Right lobe of liver (tissue), 4 donors: ENCODE measurements around the gene GARIN6.

Experiments used
- CTCF ChIP-seq, 4 donors: fragments of 200-600 bp in 3 of 4; fragments of 450-650 bp in 1 of 4; IDR thresholded peaks; one replicate each; pipeline versions ENCODE4 v1.5.1 to v1.8.0; 2016 to 2022; ENCODE audit warnings: antibody characterized with exemption in 4 of 4, mild to moderate bottlenecking in 2 of 4
- POLR2A ChIP-seq: fragments of 450-650 bp; IDR thresholded peaks from one replicate; pipeline ENCODE4 v1.6.1; 2017; ENCODE audit warnings: antibody characterized with exemption, mild to moderate bottlenecking
- donor health status: DM: no; HTN: no; CAD: no.
- donor health status: DM: no; HTN: no; CAD: no.
- donor health status: DM: no; HTN: yes; CAD: no.

- no peak for TF ChIP-seq CTCF (IDR thresholded peaks at IDR 0.05)
- TF ChIP-seq POLR2A = no peak
These were observed at the start of gene GARIN6 for GRCh38 chr12:99647453-99647852.
